ENCODE results near the gene CACHD1.

CACHD1 gene

DNA sequence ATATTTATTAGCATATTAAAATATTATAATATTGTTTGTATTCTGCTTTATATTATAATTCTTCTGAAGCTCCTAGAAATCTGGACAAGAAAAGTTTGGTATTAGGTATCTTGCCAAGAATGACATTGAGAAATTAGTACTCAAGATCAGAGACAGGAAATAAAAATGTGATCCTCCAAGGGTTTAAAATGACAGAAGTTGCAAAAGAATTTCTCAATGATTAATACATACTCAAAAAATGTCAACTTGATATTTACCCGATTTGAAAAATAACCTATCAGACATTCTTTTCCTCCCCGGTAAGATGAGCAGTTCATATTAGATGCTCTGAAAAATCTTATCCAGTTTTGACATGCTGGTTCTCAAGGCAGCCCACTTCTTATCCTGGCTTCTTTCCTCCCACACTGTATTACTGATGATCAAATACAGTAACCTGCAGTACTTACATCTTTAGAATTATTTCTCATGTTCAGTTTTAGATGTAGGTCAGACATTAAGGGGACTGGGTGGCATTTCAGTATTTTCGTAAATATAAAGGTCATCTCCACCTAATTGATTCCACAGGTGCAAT is 55.3 kb downstream of the CACHD1 start:
- DNase-seq, result no peak

GRCh38 chr1:64526312-64526711 is 56.4 kb downstream of the CACHD1 start:
- DNase-seq, result no peak

DNA sequence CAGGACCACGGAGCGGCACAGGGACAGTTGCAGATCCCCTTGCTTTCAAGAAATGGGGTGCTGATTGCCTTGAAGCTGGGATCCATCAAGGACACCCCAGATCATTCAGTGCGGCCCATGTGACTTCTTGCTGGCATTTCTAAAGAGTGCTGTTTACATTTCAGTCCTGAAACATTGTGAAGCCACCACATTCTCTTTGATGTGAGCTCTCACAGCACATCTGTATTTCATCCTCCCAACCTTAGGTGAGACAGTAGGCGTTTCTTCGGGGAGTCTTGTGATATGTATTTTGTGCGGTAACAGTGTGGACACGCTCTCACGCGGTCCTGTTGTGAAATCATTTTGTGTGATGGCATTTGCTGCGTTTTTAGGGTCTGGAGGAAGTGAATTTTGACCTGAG is 57.2 kb downstream of the CACHD1 start:
- no peak for DNase-seq

GRCh38 chr1:64527786-64528185 is 57.9 kb downstream of the CACHD1 start:
- no peak for DNase-seq

GRCh38 chr1:64530969-64531692 is 61.2 kb downstream of the CACHD1 start:
- DNase-seq, result no peak

- DNase-seq, result no peak
Observed at GRCh38 chr1:64532646-64533045, 62.7 kb downstream of the CACHD1 start.

- no peak for DNase-seq
Observed at GRCh38 chr1:64535938-64536835, 66.3 kb downstream of the CACHD1 start.

GRCh38 chr1:64536836-64537490 is 67.0 kb downstream of the CACHD1 start:
- DNase-seq, result no peak

DNA sequence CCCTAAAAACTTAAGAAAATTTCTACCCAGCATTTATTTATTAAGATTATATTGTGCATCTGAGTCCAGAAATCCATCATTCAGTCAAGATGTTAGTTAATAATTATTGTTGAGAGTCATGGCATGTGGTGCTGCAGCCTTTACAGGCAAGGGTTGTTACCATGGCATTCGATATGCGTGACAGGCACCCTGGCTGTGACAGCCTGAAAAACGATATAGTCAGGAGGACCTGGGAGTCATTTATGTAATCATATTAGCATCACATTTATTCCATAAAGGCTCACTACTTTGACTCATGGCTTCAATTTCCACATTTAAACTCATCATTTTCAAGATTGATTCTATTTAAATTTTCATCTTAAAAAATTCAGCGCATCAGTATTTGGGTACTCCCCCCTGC is 68.0 kb downstream of the CACHD1 start:
- DNase-seq, result no peak

GRCh38 chr1:64538389-64538788 is 68.5 kb downstream of the CACHD1 start:
- no peak for DNase-seq

DNA sequence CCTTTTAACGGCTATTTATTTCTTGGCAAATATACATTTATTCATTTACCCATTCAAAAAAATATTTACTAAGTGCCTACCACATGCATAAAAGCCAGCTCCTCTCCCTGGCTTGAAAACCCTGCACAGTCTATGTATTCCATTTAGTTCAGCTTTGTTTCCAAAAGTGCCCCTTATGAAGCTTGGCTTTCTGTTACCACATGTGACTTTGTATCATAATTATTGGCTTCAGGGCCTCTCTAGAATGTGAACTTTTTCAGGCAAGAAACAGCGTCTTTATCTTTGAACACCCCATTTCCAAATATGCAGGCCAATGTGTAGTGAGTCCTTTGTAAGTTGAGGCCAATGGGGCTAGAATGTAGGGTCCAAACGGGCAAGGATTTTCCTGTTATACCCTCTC is 69.4 kb downstream of the CACHD1 start:
- no peak for DNase-seq

- no peak for DNase-seq
Observed at GRCh38 chr1:64539781-64540218, 69.9 kb downstream of the CACHD1 start.

- DNase-seq, result no peak
Observed at GRCh38 chr1:64540265-64540791, 70.4 kb downstream of the CACHD1 start.

DNA sequence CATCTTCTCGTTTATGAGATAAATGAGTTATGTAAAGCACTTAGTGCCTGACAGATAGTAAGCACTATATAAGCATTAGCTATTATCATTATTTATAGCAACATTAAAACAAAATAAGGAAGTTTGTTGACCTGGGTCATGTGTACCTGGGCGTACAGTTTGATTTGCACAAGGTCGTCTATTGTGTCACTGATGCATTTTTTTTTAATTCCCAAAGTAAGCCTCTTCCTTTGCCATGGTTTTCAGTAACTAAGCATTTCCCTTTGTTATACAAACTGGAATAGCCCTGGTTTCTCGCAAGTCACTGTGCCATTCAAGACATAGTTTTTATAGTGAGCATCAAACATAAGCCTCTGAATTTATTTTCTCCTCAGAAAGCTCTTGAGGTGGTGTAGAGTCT is 72.2 kb downstream of the CACHD1 start:
- no peak for DNase-seq

GRCh38 chr1:64543831-64544230 is 73.9 kb downstream of the CACHD1 start:
- DNase-seq, result no peak

DNA sequence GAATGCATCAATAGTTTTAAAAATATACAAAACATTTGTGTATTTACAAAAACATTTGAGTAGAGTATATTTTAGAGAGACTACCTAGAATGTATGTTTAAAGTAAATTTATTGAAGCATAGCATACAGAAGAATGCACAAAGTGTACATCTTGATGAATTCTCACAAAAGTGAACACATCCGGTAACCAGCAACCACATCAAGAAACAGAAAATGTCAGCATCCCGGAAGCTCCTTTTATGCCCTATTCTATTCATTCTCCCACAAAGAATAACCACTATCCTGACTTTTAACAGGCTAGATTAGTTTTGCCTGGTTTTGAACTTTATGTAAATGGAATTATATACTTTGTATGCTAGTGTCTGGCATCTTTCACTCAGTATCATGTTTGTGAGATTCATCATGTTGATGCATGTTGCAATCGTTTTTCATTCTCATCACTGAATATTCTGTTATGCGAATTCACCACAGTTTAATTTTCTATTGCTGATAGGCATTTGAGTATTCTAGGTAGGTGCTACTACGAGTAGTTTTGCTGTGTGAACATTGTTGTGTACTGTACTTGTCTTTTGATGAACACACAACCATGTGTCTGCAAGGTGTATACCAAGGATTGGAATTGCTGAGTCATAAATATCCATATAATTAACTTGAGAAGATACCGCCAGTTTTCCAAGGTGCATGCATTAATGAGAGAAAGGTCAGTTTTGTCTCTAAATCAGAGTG is 75.4 kb downstream of the CACHD1 start:
- DNase-seq, result no peak

DNA sequence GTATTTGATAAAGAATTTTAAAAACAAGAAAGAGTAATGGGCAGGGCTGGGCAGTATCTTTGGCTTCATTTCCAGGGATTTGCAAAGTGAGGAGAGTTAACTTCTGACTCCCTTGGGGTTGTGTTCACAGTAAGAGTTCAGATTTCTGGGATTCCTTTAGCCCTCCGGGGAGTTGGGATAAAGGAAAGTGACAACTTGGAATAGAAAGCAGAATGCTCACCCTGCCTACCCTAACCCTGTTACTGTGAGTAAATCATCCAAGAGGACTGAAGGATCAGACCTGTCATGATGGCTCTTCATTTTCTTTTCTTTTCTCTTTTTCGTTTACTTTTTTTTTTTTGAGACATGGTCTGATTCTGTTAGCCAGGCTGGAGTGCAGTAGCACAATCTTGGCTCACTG is 76.1 kb downstream of the CACHD1 start:
- no peak for DNase-seq

DNA sequence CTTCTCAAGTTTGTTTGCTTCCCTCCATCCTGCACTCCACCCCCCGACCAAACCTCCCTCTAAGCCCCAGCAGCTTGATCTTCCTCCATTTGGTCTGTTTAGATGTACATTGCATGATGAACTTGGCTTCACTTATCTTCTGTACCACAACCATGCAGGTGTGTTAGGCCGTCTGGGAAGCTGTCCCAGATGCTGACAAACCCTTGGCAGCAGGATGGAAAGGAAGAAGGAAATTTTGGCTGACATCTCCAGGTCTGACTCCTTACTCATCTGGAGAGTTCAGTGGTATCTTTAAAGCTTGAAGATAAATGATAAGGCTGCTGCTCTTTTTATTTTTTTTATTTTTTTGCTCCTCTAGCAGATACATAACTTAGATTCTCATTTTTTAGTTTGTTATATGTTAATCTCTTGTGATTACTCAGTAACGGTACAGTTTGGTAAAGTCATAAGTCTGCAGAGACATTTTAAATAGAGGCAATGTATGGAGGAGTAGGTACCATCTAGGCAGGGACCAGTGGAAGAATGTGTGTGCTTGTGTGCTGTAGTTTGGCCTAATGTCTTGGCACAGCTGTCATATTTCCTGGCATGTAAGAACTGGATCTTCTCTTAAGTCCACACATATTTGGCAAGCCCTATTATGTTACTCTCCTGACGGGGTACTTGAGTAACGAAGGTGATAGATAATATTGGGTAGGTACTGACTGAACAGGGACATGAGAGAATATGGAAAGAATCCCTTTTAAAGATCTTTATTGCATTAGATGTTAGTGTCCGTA is 79.7 kb downstream of the CACHD1 start:
- no peak for DNase-seq

GRCh38 chr1:64550510-64550909 is 80.6 kb downstream of the CACHD1 start:
- no peak for DNase-seq

GRCh38 chr1:64550946-64551605 is 81.1 kb downstream of the CACHD1 start:
- DNase-seq, result no peak

GRCh38 chr1:64553285-64553684 is 83.4 kb downstream of the CACHD1 start:
- DNase-seq, result no peak

Data from activated CD4-positive, CD25-positive, alpha-beta regulatory T cell (primary cell).